ENCODE results near the gene STX19. TPM values are rescaled to one million over a fixed set of nuclear protein-coding genes. Genes with fewer than 3 reads are reported as not detected.

The STX19 gene, protein sequence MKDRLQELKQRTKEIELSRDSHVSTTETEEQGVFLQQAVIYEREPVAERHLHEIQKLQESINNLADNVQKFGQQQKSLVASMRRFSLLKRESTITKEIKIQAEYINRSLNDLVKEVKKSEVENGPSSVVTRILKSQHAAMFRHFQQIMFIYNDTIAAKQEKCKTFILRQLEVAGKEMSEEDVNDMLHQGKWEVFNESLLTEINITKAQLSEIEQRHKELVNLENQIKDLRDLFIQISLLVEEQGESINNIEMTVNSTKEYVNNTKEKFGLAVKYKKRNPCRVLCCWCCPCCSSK
- total RNA-seq (not detected), polyA plus RNA-seq (under 1 TPM in 1 of 3 donors, not detected in 2; 0.40 TPM), total RNA-seq (0 to 0.06 (median 0) reads per million in 6 experiments)

DNA sequence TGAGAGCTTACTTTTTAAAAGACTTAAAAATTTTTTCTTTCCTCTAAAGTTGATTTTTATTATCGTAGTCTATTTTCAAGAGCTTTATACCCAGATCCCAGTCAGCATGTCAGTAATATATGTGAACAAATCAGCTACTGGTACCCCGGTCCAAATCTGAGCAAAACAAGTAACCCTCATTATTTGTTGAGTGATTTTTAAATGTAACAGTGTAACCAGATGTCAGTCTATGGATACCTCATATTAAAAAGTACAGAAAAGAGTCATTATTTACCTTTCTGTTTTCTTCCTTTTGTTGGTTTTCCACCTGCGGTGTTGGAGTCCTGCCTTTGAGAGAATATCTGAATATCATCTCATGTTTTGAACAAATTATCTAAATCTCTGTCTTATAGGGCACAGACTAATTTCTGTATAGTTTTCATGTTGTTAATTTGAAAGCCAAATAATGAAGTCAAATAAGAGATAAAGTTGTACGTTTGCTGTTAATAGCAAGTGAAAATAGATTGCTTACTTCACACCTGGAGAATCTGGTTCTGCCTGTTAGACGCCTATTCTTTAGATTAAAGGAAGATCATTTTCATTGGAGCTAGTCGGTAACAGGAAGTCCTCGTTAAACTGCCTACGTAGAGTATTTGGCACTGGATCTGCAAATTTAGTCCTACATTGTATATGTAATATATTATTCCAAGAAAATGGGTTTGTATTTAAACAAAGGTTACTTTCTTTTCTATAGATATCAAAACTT is at the start of gene STX19:
STX19 (minus strand) TSS at position 505 of the 745 bp plus-strand sequence. CDS start 13,328 bp downstream, outside the sequence.
- ATAC-seq, result no peak
- Mint-ChIP-seq H3K27me3 (no peaks in the 10 kb centered on the region), H3K4me1 (no peaks in the 10 kb centered on the region), H3K9me3 (no peaks in the 10 kb centered on the region), H3K27ac (no peak within 1 kb of the TSS), H3K4me3 (no peak within 1 kb of the TSS), H3K36me3 (no peaks in the 10 kb centered on the region)
- POLR2A ChIA-PET, result no interaction called here
- DNase-seq, result no peak

DNA sequence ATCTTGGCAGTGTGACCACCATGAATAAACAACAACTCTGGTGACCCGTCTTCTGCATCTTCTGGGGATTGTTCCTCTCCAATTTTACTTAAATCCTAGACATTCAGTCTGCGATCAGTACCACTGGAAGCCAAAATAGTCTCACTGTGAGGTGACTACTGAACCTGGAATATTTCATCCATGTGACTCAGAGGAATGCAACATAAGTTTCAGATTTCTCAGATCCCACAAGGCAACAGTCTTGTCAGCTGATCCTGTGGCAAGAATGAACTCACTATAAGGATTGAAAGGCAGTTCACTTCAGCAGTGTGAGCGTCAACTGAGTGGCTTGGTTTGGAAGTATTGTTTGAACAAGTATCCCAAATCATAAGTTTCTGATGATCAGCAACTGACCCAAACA is 47.7 kb upstream of the STX19 start:
- H3K27me3 Mint-ChIP-seq, result no peaks in the 10 kb centered on the region
- peaks cover 0 to 55% (median 47%) of the 10 kb centered on the region in 3 donors for H3K36me3 Mint-ChIP-seq
- peaks cover 40 to 86% (median 78%) of the 10 kb centered on the region in 4 donors for H3K4me1 Mint-ChIP-seq
- DNase-seq, result no peak
- no peaks in the 10 kb centered on the region for H3K9me3 Mint-ChIP-seq
- no peak overlapping the region for H3K4me3 Mint-ChIP-seq
- no peak for ATAC-seq
- no peak overlapping the region for H3K27ac Mint-ChIP-seq
- POLR2A ChIA-PET, result no interaction called here

DNA sequence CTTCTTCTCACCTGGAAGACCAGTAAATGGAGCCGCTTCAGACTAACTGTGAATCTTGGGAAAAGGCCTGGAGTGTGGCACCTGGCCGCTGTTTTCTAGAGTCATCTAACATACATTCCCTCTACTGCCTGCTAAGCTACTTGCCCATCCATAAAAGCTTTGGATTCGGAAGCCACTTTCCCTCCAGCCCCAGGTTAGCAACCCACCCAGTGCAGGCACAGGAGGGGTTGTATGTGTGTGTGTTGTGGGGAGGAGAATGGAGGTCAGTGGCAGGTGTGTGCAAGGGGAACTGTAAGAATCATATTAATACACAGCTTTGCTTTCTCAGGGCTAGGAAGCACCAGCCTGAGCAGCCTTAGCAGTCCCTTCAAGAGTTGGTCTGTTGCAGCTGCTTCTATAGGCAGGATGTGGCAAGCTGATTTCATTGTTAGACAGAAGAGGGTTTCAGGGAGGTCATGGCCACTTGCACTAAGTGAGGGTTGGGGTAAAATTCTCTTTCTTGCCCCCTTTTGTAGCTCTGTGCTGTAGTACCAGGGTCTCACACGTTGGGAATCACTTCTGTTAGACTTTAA is 43.4 kb upstream of the STX19 start:
- Mint-ChIP-seq H3K27me3 (no peaks in the 10 kb centered on the region), H3K36me3 (peaks cover 5 to 69% (median 44%) of the 10 kb centered on the region in 3 donors), H3K9me3 (no peaks in the 10 kb centered on the region), H3K27ac (peak overlapping the region in 5 of 10 donors; percentile 17 to 63 (median 43)), H3K4me1 (peaks cover 22 to 70% (median 61%) of the 10 kb centered on the region in 4 donors), H3K4me3 (no peak overlapping the region)
- DNase-seq (no peak), ATAC-seq (peak in 1 of 2 donors; percentile 29)
- POLR2A ChIA-PET, result interaction anchor here (0.6 kb wide), 2 partner anchors 8 to 30 kb away, joined by 3 to 6 read pairs; no protein-coding TSS in a partner anchor

DNA sequence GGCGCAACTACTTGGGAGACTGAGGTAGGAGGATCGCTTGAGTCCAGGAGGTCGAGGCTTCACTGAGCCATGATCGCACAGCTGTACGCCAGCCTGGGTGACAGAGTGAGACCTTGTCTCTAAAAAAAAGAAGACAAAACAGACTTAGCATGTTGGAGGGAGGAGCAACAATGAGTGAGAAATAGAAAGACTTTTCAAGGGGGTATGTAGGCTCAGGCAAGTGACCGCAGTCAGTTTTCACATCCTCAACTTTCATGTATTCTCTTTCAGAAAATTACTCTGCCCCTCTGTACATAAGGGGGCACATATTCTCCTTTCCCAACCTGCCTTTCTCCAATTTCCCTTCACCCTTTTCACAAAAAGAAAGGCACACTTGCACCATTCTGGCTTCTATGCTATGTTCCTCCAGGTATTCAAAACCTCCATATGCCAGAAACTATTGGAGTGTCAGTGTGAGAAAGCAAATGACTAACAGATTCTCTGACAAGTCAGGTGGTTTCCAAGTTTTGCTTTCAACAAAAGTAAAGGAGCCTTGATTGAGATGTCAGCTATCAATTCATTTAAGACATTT is 42.0 kb upstream of the STX19 start:
- POLR2A ChIA-PET, result no interaction called here
- no peak for ATAC-seq
- H3K4me1 Mint-ChIP-seq, result peaks cover 26 to 81% (median 68%) of the 10 kb centered on the region in 4 donors

DNA sequence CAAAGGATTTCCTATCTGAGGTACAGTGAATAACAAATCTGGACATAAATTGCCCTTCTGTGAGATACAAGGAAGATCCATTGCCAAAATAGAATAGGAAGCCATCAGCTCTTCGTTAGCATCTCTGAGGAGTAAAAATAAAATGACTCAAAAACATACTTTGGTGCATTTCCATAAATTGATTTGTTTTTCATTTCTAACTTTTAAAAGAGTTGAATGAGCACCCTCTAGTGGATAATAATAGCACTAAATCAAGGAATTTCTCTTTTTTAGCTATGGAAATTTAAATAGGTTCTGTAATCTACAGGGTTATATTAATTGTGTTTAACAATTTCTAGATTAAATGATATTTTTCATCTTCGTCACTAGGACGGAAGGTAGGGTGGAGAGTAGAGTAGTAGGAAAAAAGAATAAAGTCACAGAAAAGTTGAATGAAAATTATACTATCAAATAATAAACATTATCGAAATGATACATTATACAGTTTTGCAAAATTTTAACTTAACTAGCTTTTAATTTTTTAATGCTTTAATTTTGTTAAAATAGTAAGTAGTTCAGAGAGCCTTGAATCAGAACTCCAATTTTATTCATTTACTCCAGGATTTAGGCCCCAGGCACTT is 40.9 kb upstream of the STX19 start:
- POLR2A ChIA-PET, result no interaction called here
- ATAC-seq, result no peak
- peak overlapping the region in 2 of 10 donors; percentile 15 to 29 for H3K27ac Mint-ChIP-seq

More for the DNA sequence above, 42.0 kb upstream of the STX19 start:
- DNase-seq, result no peak
- Mint-ChIP-seq H3K27ac (peak overlapping the region in 1 of 10 donors; percentile 89), H3K27me3 (no peaks in the 10 kb centered on the region), H3K9me3 (no peaks in the 10 kb centered on the region), H3K4me3 (no peak overlapping the region), H3K36me3 (peaks cover 5 to 68% (median 37%) of the 10 kb centered on the region in 3 donors)

DNA sequence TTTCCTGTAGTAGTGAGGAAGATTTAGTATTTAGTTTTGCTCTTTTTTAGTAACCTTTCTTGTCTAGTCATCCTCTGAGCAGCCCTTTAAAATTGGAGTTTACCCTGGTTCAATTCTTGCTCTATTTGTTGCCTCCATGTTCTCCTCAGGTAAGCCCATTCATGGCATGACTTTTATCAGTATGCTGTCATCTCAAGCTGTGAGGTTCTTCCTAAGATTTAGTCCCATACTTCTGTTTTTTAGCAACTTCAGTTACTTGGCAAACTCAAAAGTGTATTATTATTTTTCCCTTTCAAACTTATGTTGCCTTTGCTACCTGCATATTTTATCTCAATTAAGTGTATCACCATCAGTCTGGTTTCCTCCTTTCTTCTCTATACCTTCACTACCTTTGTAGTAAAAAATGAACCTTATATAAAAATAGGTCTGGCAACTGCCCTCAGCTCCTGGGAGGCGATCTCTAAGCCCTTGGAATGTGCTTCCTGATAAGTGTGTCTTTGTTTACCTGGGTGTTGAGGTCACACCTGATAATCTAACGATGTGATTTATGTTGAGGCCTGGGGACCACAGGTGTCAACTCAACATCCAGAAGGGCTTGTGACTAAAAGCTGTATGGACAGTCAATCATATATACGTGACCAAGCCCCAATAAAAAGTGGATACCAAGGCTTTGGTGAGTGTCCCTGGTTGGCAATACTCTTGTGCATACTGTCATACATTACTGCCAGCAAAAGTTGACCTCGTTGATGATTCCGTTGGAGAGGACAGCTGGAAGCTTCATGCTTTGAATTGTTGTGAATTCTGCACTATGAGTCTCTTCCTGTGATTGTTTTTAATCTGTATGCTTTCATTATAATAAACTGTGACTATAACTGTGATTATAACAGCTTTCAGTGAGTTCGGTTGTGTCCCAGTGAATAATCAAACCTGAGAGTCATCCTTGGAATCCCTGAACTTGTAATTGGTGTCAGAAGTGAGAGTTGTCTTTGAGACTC is 38.4 kb upstream of the STX19 start:
- no peak for ATAC-seq
- H3K27ac Mint-ChIP-seq, result peak overlapping the region in 9 of 10 donors; percentile 13 to 73 (median 55)
- POLR2A ChIA-PET, result no interaction called here
- no peak for DNase-seq
- peaks cover 5 to 46% (median 18%) of the 10 kb centered on the region in 3 donors for H3K36me3 Mint-ChIP-seq
- H3K4me3 Mint-ChIP-seq, result peak overlapping the region in 6 of 10 donors; percentile 4 to 40 (median 17)
- peaks cover 26 to 69% (median 66%) of the 10 kb centered on the region in 4 donors for H3K4me1 Mint-ChIP-seq
- no peaks in the 10 kb centered on the region for H3K9me3 Mint-ChIP-seq
- no peaks in the 10 kb centered on the region for H3K27me3 Mint-ChIP-seq

More for the DNA sequence above, 40.9 kb upstream of the STX19 start:
- no peaks in the 10 kb centered on the region for H3K9me3 Mint-ChIP-seq
- peaks cover 30 to 81% (median 69%) of the 10 kb centered on the region in 4 donors for H3K4me1 Mint-ChIP-seq
- H3K36me3 Mint-ChIP-seq, result peaks cover 5 to 67% (median 33%) of the 10 kb centered on the region in 3 donors
- H3K4me3 Mint-ChIP-seq, result no peak overlapping the region
- peak in 3 of 10 donors; percentile 27 to 39 (median 38) for DNase-seq
- no peaks in the 10 kb centered on the region for H3K27me3 Mint-ChIP-seq

DNA sequence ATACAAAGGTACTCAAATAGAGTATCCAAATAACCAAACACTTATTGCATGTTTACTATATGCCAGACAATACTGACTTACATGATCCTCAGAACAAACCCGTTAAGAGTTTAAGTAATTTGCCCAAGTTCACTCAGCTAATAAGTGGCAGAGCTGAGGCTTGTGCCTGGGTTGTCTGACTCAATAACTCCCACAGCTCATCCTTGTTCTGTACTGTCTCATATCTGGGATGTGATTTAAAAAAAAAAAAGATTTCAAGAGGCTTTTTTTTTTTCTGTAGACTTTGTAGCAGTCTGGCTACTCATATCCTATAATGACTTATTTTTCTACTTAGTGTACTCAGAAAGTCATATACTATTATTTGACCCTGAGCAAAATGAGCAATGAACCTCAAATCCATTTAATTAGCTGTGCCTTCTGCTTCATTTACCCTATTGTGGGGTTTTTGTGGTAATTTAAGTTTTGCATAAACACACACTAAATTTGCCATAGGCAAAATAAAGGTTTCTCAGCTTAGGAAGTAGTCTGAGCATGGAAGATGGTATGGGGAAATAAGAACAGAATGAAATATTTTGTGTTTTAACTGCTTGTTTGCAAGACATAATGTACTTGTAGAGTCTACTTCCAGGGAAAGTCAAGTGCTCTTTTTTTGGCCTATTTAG is 37.6 kb upstream of the STX19 start:
- Mint-ChIP-seq H3K9me3 (no peaks in the 10 kb centered on the region), H3K27me3 (no peaks in the 10 kb centered on the region), H3K4me3 (peak overlapping the region in 1 of 10 donors; percentile 40), H3K27ac (peak overlapping the region in 6 of 10 donors; percentile 13 to 60 (median 36)), H3K4me1 (peaks cover 23 to 64% (median 61%) of the 10 kb centered on the region in 4 donors), H3K36me3 (peaks cover 5 to 43% (median 18%) of the 10 kb centered on the region in 3 donors)
- ATAC-seq, result no peak
- POLR2A ChIA-PET, result no interaction called here
- DNase-seq, result no peak

DNA sequence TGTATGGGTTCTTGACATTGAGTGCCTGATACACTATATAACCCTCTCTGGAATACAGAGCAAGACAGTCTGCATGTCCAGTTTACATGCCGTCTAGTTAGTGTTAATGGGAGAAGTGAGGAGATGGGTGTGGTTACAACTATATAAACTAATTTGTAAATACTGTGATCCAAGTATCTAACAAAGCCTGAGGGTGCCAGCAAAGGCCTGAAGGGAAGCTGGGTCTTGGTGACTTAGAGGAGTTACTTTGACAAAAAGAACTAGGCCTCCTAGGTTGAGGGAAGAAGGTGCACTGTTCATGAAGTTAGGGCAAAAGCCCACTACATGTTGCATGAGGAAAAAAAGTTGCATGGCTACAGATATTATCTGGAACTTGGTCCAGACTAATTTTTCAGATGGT is 36.7 kb upstream of the STX19 start:
- Mint-ChIP-seq H3K27ac (peak overlapping the region in 3 of 10 donors; percentile 32 to 52 (median 36)), H3K9me3 (no peaks in the 10 kb centered on the region), H3K36me3 (peaks cover 5 to 49% (median 21%) of the 10 kb centered on the region in 3 donors), H3K27me3 (no peaks in the 10 kb centered on the region), H3K4me1 (peaks cover 25 to 67% (median 58%) of the 10 kb centered on the region in 4 donors), H3K4me3 (peak overlapping the region in 7 of 10 donors; percentile 2 to 99 (median 12))
- DNase-seq (no peak), ATAC-seq (no peak)
- POLR2A ChIA-PET, result no interaction called here

DNA sequence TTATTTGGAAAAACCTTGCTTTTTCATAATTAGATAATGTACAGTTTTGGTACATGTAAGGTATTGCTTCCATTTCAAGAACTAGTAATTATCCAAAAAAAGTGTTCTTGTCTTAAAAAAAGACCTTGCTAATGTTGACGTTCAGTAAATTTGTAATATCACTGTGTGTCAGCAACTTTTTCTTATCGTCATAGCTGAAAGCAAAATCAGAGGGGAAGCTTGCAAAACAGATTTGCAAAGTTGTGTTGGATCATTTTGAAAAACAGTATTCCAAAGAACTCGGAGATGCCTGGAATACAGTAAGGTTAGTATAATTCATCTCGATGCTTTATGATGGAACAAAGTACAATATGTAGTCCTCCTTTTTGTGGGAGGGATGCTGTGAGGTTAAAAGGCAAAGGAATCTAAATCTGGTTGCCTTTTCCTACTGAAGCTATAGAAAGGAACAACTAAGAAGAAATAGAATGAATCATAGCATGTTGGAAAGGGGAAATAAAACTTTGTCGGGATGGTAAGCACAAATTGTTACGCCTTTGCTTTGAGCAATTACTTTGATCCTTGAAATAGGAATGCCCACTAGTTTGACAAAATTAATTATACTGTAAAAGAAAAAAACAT is 36.0 kb upstream of the STX19 start:
- Mint-ChIP-seq H3K4me1 (peaks cover 24 to 64% (median 56%) of the 10 kb centered on the region in 4 donors), H3K4me3 (peak overlapping the region; percentile 97 to 99 (median 98)), H3K9me3 (no peaks in the 10 kb centered on the region), H3K36me3 (peaks cover 5 to 51% (median 23%) of the 10 kb centered on the region in 3 donors), H3K27me3 (no peaks in the 10 kb centered on the region), H3K27ac (peak overlapping the region; percentile 29 to 100 (median 100))
- POLR2A ChIA-PET, result interaction anchor here (0.6 to 0.7 kb wide), 2 partner anchors 7 to 29 kb away, joined by 3 read pairs; no protein-coding TSS in a partner anchor
- no peak for DNase-seq
- no peak for ATAC-seq

DNA sequence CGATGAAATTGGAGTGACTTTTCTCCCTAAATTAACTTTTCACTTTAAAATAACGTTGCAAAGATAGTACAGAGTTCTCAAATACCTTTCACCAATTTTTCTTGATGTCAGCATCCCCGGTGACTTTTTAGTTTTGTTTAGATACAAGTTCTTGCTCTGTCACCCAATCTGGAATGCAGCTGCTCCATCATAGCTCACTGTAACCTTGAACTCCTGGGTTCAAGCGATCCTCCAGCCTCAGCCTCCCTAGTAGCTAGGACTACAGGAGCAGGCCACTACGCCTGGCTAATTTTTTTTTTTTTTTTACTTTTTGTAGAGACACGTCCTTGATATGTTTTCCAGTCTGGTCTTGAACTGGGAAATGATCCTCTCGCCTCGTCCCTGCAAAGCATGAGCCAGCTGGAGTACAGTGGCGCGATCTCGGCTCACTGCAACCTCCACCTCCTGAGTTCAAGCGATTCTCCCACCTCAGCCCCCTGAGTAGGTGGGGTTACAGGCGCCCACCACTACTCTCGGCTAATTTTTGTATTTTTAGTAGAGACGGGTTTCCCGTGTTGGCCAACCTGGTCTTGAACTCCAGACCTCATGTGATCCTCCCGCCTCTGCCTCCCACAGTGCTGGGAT is 35.2 kb upstream of the STX19 start:
- Mint-ChIP-seq H3K9me3 (no peaks in the 10 kb centered on the region), H3K27me3 (no peaks in the 10 kb centered on the region), H3K4me3 (peak overlapping the region; percentile 97 to 99 (median 98)), H3K27ac (peak overlapping the region; percentile 99 to 100 (median 100)), H3K4me1 (peaks cover 20 to 59% (median 50%) of the 10 kb centered on the region in 4 donors), H3K36me3 (peaks cover 5 to 51% (median 23%) of the 10 kb centered on the region in 3 donors)
- no peak for ATAC-seq
- no peak for DNase-seq
- POLR2A ChIA-PET, result interaction anchor here (0.6 to 1.8 kb wide), 5 partner anchors 8 to 90 kb away, joined by 3 to 16 read pairs (median 4); partner anchors contain the start of genes ARL13B and PROS1

All from naive thymus-derived CD8-positive, alpha-beta T cell (primary cell).